NB4 (cell line): Measurements from ENCODE around the gene AGBL5.

Experiments used
- MYC ChIP-seq: IDR thresholded peaks from 2 replicates; pipeline ENCODE4 v1.6.1; 2011; ENCODE audit warnings: low read depth, low read length
- POLR2A ChIP-seq: IDR thresholded peaks from 2 replicates; pipeline ENCODE4 v1.6.1; 2011; ENCODE audit warnings: mild to moderate bottlenecking; ENCODE audit not compliant: insufficient read length; ENCODE audit errors: extremely low read depth
- TF ChIP-seq, protein P1 (sequence below): IDR thresholded peaks from one replicate; pipeline ENCODE4 v1.5.1; 2012; ENCODE audit warnings: low read depth, low read length

DNA sequence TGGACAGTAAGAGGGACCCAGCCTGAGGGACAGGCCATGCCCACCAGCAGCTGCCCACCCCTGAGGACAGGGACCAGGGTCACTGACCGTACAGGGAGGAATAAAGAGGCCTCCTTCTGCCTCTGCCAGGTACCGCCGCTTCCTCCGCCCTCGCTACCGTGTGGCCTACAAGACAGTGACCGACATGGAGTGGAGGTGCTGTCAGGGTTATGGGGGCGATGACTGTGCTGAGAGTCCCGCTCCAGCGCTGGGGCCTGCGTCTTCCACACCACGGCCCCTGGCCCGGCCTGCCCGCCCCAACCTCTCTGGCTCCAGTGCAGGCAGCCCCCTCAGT, 29.1 kb downstream of the AGBL5 start:
- TF ChIP-seq, protein P1, sequence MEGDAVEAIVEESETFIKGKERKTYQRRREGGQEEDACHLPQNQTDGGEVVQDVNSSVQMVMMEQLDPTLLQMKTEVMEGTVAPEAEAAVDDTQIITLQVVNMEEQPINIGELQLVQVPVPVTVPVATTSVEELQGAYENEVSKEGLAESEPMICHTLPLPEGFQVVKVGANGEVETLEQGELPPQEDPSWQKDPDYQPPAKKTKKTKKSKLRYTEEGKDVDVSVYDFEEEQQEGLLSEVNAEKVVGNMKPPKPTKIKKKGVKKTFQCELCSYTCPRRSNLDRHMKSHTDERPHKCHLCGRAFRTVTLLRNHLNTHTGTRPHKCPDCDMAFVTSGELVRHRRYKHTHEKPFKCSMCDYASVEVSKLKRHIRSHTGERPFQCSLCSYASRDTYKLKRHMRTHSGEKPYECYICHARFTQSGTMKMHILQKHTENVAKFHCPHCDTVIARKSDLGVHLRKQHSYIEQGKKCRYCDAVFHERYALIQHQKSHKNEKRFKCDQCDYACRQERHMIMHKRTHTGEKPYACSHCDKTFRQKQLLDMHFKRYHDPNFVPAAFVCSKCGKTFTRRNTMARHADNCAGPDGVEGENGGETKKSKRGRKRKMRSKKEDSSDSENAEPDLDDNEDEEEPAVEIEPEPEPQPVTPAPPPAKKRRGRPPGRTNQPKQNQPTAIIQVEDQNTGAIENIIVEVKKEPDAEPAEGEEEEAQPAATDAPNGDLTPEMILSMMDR: no peak
- TF ChIP-seq POLR2A (no peak), MYC (no peak)
